Measurements from ENCODE around the gene PDK2.

PDK2 gene

DNA sequence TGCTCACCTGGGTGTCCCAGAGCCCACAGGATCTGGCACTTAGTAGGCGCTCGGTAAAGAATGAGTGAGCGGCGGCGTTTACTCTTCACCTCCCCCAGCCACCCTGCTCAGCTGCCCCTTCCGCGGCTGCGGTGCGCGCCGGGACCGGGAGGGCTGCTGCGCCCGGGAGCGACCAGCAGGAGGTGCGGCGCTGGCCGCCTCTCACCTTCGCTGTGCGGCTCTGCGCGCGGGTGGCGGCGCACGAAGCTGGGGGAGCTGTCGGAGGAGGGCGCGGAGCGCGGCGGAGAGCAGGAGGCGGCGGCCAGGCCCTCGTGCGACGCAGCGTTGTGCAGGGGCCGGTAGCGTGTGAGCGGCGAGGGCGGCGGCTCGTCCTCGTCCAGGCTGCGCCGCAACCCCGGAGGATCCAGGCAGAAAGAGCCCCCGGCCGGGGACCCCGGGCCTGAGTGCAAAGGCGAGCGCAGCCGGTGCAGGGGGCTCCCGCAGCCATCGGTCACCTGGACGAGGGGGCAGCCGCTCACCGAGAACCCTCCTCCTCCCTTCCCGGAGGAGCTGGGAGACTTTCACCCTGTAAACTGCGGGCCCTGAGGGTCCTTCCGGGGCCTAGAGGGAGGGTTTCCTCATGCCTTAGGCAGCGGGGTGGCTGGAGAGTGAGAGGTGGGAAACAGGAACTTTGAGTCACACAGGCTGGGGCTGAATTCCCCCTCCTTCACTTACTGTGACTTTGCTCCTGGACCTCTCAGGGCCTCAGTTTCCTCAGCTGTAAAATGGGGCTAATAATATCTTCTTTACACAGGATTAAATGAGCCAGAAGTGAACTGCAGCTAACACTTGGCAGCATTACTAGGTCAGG is 22.3 kb downstream of the PDK2 start:
- DNase-seq (ENCODE audit: low spot score) = peak; percentile 79

DNA sequence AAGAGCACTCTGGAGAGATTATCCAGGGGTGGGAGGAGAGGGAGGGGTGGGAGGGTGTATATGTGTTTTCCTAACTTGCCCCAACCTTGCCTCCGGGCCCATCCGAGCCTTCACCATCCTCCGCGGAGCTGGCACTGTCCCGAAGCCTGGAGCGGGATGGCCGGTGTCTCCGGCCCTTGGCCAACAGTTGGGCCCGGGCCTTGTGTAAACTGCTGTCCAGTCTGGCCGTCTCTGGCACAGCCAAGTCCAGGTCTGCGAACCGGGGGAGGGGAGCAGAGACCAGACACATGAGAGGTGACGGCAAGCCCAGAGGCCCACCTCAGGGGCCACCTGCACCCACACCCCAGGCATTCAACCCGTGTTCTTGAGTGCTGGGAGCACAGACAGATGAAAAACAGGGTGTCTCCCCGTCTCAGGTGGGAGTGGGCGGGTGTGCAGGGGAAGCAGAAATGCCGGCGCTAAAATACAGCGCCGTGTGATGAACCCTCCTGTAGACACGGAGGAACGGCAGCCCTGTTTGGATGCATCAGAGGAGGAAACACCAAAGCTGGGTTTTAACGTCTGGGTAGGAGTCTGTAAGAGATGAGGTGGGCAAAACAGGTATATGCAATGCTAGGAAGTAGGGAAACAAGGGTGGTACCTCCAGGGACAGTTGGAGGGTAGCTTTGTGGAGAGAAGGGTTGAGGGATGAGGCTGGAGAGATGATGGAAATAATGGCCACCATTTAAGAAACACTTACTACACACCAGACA is 23.1 kb downstream of the PDK2 start:
- DNase-seq (ENCODE audit: low spot score) = no peak

DNA sequence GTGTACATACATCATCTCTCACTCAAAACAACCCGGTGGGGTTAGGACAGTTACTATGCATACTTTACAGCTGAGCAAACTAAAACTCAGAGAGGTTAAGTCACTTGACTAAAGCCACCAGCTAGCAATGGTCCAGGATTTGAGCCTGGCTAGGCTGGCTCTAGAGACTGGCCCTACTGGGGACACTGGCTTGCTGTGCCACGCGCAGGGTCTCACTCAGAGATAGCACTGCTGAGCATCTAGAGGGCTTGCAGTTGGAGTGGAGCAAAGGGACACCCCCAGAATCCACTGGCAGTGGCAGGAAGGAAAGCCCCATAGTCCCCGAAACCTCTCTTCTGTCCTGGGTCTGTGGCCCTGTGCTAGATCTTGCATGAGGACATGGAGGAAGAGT is 23.7 kb downstream of the PDK2 start:
- no peak for DNase-seq (ENCODE audit: low spot score)

DNA sequence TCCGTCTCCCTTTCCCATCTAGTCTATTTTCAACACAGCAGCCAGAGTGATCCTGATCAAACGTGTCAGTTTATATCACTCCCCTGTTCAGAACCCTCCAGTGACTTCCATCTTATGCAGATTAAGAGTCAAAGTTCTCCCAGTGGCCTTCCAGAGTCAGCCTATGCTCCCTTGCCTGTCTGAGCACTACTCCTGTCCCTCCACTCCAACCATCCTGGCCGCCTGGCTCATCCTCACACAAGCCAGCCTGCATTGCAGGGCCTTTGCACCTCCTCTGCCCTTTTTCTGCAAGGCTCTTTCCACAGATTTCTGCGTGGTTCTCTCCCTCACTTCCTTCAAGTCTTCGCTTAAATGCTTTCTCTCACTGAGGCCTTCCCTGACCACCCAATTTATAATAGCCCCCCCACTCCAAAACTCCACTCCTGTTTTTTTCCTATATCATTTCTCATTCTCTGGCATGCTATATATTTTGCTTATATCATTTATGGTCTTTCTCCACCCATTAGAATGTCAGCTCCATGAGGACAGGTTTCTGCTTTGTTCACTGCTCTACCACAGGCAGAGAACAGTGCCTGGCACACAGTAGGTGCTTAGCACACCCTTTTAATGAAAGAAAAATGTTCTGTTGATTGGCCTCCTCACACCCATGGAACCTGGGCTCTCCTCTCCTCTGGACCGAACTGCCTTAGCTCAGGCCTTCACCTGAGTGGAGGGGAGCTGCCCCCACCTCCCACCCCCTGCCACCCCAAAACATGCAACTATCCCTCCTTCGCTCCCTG is 25.5 kb downstream of the PDK2 start:
- DNase-seq (ENCODE audit: low spot score) = no peak

DNA sequence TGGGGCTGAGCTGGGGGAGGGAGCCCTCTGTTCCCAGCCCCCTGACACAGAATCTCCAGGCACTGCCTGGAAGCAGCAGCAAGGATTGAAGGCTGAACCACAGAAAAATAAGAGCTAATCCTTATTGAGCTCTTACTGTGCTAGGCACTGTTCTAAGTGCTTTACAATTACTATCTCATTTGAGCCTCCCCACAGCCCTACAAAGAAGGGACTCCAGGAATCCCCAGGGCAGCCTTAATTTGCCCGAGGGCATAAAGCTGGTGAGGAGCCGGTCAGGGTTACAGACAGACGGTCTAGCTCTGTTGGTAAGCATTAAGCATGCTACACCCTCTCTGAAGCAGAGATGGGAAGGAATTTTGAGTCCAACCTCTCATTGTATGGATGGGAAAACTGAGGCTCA is 27.8 kb downstream of the PDK2 start:
- DNase-seq (ENCODE audit: low spot score) = no peak

DNA sequence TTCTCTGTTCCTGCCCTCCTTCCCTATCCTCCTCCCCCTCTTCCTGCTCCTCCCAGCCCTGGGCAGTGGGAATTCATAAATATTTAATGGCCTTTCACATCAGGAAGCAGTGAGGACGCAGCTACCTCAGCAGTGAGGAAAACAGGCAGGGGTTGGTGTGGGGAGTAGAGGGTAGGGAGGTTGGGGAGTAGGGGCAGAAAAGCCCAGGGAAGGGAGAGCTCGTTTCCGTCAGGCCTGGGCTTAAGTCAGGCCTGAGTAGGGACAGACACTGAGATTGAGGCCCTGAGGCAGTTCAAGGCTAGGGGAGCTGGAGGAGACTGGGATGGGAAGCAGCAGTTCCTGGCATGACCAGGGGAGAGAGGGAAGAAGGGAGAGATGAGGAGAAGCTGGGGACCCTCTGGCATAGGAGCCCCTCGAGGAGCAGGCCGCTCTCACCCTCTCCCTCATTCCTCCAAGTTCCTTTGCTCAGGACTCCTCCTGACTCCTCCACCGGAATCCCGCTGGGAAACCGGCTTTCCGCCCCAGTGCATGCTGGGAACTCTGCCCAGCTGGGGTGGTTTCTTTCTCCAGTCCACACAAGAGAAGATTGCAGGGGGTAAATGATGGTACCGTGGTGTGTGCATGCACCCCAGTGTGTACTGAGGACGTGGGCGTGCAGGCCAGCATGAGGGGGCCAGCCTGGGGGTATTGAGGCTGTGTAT is 28.6 kb downstream of the PDK2 start:
- peak; percentile 61 for DNase-seq (ENCODE audit: low spot score)

DNA sequence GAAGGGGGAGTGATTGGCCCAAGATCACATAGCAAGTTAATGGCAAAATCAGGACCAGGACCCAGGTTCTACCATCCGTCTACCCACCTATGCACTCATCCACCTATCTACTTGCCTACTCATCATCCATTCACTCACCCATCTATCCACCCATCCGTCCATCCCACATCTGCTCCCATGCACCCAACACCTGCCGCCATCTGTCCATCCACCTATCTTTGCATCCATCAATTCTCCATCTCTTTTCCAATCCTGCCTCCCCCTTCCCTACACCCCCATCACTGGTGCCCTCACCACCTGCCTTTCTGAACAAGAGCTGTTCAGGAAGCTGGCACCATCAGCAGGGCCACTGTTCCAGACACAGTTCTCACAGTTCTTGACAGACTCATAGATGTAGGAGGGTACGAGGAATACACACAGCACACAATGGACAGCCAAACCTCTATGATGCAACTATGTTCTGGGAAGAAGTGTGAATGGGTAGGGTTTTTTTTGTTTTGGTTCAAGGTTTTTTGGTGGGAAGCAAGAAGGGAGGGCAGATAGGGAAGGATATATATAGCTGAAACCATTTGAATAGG is 30.4 kb downstream of the PDK2 start:
- no peak for DNase-seq (ENCODE audit: low spot score)

DNA sequence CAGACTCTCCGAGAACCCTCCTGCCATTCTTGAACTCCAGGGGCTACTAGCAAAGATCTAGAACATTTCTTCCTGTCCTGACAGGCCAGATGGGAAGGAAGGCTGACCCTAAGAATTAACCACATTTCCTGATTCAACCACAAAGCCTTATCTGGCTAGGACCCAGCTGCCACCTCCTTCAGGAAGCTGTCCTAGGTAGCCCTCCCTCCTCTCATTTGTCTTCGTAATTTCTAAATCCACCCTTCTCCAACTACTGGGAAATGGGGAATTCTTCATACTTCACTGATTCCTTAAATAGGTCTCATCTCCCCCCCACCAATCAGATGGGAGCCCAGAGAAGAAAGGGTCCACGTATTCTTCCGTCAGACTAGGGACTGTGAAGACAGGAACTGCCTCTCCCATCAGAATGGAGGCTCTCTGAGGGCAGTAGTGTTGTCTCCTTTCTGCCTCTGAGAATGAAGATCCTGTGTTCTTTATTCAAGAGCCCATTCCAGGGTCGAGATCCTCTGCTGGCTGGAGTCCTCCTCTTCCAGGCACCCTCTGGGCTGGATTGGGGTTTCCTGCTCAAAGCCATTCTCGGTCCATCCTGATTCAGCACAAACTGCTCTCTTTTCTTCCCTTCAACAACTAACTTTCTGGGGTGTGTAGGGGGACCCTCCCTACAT is 32.7 kb downstream of the PDK2 start:
- DNase-seq (ENCODE audit: low spot score) = no peak

DNA sequence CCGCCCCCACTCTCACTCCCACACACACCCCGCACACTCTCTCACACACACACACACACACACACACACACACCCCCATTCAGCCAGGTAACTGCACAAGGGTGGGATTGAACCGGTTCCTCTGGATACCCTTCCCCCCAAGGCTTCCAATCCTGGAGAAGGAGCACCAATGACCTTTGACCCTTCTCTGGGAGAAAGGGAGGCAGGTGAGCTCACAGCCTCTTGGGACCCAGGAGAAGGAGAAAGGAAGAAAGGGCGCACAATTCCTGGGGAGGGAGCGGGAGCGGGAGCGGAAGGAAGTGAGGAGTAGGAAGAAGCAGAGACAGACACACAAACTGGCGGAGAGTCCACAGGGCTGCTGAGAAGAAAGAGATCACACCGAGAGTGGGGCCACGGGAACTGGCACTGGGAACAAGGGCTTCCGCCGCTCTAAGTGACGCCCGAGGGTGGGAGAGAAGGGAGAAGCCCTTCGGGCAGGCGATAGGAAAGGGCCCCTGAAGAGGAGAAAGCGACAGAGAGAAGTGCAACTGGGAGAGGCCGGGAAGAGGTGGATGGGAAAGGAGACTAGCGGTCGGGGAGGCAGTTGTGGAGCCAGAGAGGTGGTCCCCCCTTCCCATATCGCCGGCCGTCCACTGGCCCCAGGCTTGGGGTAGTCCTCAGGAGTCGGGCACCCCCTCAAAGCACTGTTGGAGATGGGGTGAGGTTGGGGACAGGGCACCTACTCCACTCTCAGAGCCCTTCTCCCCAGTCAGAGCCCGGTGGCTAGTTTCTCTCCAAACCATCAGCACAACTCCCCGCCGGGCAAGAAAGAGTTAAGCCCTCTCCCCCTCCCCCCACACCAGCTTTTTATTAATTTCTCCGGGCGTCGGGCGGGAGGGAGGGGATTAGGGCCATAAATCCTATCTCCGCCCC is 33.5 kb downstream of the PDK2 start:
- no peak for DNase-seq (ENCODE audit: low spot score)

DNA sequence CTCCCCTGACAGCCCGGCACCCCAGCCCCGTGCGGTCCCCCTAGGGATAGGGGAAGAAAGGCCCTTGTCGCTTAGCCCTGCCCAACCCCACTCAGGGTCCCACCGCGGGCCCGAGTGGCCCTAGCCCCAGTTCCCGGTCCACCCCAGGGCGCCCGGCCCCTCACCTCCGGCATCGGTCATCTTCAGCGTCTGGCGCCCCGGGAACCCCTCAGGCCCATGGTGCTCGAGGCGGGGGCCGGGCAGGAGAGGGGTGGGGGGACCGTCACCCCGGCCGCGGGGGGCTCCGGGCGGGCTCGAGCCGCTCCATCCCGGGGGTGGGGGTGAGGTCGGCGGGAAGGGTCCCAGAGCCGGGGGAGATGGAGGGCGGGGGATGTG is 34.2 kb downstream of the PDK2 start:
- no peak for DNase-seq (ENCODE audit: low spot score)

DNA sequence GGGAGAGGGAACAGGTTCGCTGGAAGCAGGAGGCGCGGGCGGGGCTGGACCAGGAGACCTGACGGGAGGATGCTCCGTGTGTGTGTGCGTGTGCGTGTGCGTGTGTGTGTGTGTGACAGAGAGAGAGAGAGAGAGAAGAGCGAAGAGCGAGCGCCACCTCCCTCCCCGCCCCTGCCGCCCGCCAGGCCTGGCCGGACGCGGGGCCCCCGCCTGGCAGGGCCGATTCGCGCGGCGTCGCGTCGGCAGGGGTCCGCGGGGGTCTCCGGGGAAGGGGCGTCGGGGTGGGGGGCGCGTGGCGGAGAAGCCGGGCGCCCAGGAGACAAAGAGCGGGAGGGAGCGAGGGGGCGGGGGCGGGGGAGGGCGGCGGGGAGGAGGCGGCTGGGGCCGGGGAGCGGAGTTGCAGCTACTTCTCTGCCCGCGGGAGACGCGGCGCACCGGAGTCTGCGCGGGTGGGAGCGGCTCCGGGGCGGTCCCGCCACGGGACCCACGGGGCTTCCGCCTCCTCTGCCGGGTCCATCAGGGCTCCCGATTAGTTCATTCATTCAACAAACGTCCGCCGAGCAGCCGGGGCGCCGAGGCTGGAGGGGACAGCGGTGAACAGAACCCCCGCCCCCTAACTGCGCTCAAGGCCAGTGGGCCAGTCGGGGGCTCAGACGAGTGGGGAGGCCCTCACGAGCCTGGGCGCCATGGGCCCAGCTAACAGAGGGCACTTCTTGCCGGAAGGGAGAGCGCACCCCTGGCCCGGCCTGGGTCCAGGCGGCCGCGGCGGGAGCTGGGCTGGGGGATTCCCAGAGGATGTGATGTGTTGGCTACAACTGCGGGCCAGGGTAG is 34.8 kb downstream of the PDK2 start, which contains the start of gene SAMD14:
Gene SAMD14, minus strand, starts transcription at position 433 of the 831 bp plus-strand sequence. CDS start 5,201 bp downstream, outside the sequence.
- peak; percentile 87 for DNase-seq (ENCODE audit: low spot score)

DNA sequence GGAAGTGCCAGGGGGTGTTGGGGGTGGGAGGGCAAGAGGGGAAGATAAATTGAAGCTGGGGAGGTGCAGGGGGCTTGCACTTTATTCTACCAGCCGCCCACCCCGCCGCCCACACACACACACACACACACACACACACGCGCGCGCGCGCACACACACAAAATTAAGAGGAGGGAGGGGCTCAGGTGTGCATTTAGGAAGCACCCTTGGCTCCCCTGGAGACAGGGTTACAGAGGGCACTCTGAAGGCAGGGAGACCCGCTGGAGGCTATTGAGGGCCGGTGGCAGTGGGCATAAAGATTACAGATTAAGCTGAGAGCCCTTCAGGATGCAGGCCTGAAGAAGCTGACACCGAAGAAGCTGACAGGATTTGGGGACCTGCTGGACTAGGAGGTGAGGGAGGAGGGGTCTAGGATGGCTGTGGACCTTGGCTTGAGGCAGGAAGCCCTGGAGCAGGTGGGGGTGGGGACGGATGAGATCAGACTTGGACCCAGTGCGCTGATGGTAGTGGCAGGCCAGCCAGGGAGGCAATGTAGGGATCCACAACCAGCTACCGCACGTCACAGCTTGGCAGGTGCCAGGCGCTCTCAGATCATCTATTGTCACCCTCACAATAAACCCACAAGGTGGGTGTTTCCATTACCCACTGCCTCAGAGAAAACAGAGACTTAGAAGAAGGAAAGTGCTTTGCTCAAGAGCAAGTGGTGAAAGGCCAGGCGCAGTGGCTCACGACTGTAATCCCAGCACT is 35.6 kb downstream of the PDK2 start:
- DNase-seq (ENCODE audit: low spot score) = no peak

DNA sequence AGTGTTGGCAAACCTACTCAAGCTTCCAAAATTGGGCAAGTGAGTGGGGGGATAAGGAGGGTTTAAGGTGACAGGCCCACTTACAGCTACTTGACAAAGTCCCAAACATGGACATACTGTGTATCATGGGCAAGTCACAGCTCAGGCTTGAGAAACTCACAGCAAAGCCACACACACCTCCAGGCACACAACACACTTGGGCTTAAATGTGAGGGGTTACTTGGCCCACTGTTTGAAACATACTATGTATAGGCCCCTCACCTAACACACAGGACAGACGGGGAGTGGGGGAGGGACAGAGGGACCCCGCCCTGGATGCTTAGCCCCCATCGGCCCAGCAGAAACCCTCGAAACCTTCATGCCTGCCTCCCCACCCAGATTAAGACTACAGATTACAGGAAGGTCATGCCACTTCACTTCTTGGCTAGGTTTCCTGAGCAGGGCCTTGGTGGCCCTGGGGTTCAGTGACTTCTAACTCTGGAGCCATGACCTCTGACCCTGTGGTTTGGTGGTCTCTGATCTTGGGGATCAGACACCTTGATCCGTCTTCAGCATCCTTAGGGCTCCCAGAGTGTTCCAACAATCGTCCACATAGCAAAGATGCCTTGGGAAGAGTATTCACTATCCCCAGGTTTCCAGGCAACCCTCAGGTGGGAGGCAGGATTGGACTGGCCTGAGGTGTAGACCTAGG is 37.1 kb downstream of the PDK2 start:
- DNase-seq (ENCODE audit: low spot score) = no peak

DNA sequence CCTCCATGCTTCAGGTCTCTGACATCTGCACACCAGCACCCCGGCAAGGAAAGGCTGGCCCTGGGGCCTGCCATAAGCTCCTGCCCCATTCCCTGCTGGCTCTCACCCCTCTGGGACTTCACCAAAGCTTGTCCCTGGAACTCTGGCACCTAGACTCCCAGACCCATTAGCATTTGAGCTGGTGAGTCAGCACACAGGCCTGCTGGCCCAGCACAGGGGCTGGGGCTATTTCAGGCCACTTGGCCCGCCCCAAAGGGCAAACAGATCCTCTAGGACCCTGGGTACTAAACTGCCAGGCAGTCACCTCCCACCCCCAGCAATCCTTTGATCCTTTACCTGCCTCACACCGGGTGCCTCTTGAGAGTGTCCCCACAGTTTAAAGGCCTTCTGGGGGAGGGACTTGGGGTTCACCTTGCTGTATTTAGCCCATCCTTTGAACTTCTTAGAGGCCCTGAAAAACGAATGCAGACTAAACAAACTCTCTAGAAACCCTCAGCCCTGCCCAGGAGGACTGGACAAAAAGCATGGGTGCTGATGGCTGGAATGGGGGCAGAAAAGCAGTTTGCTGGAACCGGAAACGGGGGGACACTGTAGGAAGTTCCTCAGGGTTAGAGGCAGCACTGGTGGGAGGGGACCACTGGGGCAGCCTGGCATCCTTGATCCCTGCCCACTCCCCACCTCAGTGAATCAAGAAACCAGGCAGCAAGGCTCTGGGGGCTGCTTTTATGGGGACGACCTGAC is 38.0 kb downstream of the PDK2 start:
- peak; percentile 78 for DNase-seq (ENCODE audit: low spot score)

DNA sequence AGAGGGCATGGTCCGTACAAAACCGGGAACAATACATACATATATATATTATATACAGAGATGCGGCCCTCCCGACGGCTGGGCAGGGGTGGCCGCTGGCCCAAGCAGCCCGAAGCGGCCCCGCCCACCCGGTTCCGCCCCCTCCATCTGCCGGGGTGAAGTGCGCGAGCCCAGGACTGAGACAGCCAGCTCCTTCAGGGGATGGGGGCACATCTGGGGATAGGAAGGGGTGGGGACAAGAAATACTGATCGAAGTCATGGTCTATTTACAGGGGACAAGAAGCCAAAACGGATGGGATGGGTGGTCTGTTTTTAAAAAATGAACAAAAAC is 38.6 kb downstream of the PDK2 start:
- peak; percentile 70 for DNase-seq (ENCODE audit: low spot score)

DNA sequence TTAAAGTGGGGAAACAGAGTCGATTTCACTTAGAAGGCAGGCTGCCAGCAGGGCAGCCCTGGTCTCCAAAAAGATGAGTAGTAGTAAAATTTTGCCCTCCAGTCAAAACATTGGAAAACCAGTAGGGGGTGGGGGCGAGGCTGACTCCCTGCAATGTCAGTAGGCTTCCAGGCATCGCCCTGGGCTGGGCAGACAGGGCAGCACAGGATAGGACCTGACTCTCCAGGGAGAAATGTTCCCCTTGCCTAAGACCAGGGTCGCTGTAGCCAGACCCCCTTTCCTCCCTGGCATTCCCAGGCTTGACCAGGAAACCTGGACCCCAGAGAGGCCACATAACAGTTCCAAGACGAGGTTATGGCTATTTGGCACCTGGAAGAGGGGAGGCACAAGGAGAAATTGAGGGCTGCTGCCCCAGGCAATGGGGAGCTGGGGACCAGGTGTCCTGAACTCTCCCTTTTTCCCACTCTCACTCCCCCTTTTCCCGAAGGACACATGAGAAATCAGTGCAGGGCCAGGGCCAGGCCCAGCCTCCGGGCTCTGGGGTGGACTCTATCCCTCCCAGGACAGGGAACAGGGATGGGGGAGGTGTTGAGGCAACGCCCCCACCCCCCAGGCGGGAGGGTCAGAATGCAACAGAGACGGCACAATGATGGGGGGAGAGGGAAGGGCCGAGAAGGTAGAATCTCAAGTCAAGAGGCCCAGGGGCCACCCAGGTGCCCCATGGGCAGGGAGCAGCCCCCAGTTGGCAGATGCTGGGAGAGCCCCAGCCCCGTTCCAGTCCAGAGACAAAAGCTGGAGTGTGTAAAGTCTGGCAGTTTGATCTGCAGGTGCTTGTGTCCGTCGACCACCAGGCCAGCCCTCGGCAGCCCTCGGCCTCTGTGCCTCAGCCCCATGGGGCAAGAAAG is 39.3 kb downstream of the PDK2 start:
- peak; percentile 64 for DNase-seq (ENCODE audit: low spot score)

All from GM03348 (cell line).